Breast epithelium (tissue), 3 donors: ENCODE data around the gene MAML3.

Source experiments
- CTCF ChIP-seq, 3 donors: fragments of 450-650 bp; IDR thresholded peaks; one replicate each; pipeline ENCODE4 v1.5.1; 2016 to 2017; ENCODE audit warnings: antibody characterized with exemption in 3 of 3, mild to moderate bottlenecking in 3 of 3, moderate library complexity in 3 of 3
- POLR2A ChIP-seq: fragments of 450-650 bp; IDR thresholded peaks from one replicate; pipeline ENCODE4 v1.6.1; 2016; ENCODE audit warnings: antibody characterized with exemption, mild to moderate bottlenecking, moderate library complexity
- POLR2AphosphoS5 ChIP-seq, 3 donors: sonication (generic); formaldehyde crosslinking; IDR thresholded peaks; one replicate each; pipeline ENCODE4 v1.6.1; 2017; ENCODE audit warnings: antibody characterized with exemption in 3 of 3

GRCh38 chr4:140135529-140136088, 18.4 kb downstream of the MAML3 start:
- no peak for TF ChIP-seq CTCF (IDR thresholded peaks at IDR 0.05)
- TF ChIP-seq POLR2A: no peak
- TF ChIP-seq POLR2AphosphoS5 (IDR thresholded peaks at IDR 0.05): no peak
